Measurements from ENCODE around the gene CSGALNACT2. TPM values are rescaled to one million over a fixed set of nuclear protein-coding genes. Genes with fewer than 3 reads are reported as not detected.
A peak's percentile ranks its signal among the peaks of the same experiment; 100 is the strongest.

Gene CSGALNACT2
- total RNA-seq, 2 experiments from 2014 or later = 36.2 to 41.0 TPM

DNA sequence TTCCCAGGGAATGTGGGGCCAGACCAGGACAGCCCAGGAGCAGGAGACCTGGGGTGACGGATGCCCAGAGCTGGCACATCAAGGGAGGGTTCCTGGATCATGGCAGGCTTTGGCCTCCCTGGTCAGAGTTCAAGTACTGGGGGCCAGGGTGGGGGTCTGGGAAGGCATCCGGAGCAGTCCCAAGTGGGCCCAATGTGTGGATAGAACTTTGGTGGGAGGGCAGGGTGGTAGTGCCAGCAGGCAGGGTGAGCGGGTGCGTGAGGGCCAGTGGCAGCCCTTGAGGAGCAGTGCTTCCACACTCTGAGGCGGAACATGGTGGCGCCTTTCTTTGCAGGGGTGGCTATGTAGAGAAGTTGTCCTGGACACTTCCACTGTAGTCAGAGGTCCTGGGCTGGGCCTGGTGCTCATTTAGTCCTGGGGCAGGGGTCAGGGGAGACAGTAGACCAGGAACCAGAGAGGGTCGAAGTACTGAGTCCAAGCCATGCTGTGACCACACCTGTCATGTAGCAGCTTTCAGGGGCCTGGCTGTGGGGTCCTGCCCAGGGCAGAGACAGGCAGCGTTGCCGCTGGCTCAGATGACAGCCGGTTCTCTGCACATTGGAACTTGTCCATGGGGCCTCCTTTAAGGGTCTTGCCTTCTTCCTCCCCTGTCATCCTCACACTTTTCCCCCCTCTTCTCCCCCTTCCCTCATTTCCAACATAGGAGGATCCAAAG, 22.2 kb upstream of the CSGALNACT2 start:
- Mint-ChIP-seq H3K4me3 (no peak overlapping the region), H3K27me3 (no peaks in the 10 kb centered on the region), H3K4me1 (peaks cover 20% of the 10 kb centered on the region), H3K27ac (peak overlapping the region; percentile 38), H3K36me3 (ENCODE audit: low read depth) (no peaks in the 10 kb centered on the region), H3K9me3 (no peaks in the 10 kb centered on the region)
- POLR2A ChIA-PET = no interaction called here
- CTCF ChIA-PET = interaction anchor here (1.4 to 1.6 kb wide), 2 partner anchors 9 to 11 kb away, joined by 4 to 7 read pairs; no protein-coding TSS in a partner anchor
- no peak for DNase-seq

DNA sequence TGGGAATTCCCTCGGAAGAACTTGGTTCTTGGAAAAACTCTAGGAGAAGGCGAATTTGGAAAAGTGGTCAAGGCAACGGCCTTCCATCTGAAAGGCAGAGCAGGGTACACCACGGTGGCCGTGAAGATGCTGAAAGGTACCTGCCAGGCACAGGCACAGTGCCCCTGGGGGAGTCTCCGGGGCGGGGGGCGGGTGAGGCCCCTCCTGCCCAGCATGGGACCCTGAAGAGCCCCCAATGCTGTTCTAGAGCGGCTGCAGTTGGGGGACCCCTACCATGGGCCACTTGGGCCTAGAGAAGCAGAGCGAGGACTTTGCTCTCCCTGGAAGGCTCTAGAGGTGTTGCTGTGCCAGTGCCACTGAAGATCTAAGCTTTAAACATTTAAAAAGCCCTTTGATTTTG, 21.6 kb upstream of the CSGALNACT2 start:
- no peak for DNase-seq
- Mint-ChIP-seq H3K4me3 (no peak overlapping the region), H3K27ac (no peak overlapping the region), H3K36me3 (ENCODE audit: low read depth) (no peaks in the 10 kb centered on the region), H3K27me3 (no peaks in the 10 kb centered on the region), H3K4me1 (peaks cover 26% of the 10 kb centered on the region), H3K9me3 (no peaks in the 10 kb centered on the region)
- POLR2A ChIA-PET = no interaction called here
- CTCF ChIA-PET = no interaction called here

DNA sequence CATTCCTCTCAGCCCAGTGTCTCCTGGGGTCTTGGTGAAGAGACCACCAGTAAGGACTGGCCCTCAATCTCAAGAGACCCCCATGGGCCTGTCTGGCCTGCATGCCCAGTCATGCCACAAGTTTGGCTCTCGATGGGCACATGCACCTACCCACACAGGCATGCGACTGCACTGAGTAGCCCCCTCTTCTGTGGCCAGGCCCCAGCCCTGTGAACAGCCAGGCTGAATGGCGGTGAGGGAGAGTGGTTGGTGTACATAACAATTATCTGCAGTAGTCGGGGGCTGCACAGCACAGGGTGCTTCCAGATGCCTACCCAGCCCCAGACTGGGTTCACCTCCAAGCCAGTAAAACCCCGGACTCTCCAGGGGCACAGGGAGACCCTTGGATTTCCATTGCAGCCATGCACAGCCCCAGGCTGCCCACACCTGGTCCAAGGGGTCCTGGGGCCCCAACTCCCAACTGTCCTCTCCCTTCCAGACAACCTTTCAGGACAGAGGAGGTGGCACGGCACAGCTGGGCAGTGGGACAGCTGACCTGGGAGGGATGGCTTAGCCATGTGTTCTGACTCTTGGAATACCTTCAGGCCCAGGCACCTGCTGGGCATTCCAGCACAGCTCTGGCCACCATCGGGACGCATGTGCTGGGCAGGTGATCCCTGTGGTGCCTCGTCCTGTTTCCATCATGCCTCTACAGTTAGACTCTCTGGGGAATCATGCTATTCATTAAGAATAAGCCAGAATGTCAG, 21.0 kb upstream of the CSGALNACT2 start:
- Mint-ChIP-seq H3K36me3 (ENCODE audit: low read depth) (no peaks in the 10 kb centered on the region), H3K27ac (peak overlapping the region; percentile 3), H3K9me3 (no peaks in the 10 kb centered on the region), H3K27me3 (no peaks in the 10 kb centered on the region), H3K4me3 (no peak overlapping the region), H3K4me1 (peaks cover 32% of the 10 kb centered on the region)
- ChIA-PET CTCF (no interaction called here), POLR2A (no interaction called here)
- no peak for DNase-seq

DNA sequence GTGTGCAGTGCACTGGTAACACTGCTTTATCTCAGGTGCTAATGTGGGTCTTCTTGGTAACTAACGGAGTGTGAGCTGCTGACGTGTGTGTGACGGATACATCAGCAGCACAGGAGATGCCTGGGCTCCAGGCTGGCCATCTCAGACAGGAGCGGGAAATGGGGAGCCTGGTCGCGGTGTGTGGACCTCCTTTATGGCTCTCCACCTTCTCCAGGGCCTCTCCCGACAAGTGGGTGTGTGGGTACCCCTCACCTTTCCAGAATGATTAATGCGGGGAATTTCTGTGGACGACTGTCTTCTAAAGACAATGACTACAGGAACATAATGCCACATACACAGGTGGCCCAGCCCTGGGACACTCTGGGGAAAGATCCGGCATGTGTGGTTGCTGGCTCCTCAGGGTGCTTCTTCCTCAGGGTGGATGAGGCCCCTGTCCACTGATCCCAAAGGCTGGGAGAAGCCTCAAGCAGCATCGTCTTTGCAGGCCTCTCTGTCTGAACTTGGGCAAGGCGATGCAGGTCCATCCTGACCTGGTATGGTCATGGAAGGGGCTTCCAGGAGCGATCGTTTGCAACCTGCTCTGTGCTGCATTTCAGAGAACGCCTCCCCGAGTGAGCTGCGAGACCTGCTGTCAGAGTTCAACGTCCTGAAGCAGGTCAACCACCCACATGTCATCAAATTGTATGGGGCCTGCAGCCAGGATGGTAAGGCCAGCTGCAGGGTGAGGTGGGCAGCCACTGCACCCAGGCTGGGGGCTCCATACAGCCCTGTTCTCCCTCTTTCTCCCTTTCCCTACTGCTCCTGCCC, 20.3 kb upstream of the CSGALNACT2 start:
- no peaks in the 10 kb centered on the region for H3K27me3 Mint-ChIP-seq
- DNase-seq = no peak
- ChIA-PET POLR2A (no interaction called here), CTCF (no interaction called here)
- H3K36me3 Mint-ChIP-seq (ENCODE audit: low read depth) = no peaks in the 10 kb centered on the region
- H3K9me3 Mint-ChIP-seq = no peaks in the 10 kb centered on the region
- peak overlapping the region; percentile 3 for H3K27ac Mint-ChIP-seq
- peaks cover 40% of the 10 kb centered on the region for H3K4me1 Mint-ChIP-seq
- no peak overlapping the region for H3K4me3 Mint-ChIP-seq

DNA sequence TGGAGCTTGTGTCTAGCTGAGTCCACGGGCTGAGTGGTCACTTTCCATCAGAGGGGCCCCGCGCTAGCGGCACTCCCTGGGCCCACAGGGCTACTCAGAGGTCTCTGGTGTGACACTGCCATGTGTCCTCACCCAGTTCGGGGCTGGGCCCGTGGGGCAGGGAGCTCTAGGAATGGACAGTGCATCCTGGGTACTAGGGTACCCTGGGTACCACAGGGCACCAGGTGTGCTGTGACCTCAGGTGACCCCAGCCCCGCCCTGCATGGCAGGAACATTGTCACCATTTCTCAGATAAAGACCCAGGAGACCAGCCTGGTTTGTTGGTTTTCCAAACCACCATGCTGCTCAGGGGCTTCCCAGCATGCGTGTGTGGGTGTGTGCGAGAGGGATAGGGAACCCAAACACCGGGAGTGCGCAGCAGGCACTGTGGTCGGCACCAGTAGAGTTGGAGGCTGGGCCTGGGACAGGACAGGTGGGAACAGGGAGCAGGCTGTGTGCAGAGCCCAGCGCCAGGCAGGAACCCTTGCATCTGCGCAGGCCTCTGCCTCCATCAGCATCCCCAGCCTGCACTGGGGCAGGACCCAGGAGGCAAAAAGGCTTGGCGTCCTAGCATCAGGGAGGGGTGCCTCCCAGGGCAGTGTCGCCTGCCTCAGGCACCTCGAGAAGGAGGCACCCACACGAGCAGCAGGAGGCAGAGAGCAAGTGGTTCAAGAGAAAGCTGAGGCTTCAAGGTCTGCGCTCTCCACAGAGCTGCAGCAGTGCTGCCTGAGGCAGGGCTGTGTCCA, 19.4 kb upstream of the CSGALNACT2 start:
- POLR2A ChIA-PET = no interaction called here

DNA sequence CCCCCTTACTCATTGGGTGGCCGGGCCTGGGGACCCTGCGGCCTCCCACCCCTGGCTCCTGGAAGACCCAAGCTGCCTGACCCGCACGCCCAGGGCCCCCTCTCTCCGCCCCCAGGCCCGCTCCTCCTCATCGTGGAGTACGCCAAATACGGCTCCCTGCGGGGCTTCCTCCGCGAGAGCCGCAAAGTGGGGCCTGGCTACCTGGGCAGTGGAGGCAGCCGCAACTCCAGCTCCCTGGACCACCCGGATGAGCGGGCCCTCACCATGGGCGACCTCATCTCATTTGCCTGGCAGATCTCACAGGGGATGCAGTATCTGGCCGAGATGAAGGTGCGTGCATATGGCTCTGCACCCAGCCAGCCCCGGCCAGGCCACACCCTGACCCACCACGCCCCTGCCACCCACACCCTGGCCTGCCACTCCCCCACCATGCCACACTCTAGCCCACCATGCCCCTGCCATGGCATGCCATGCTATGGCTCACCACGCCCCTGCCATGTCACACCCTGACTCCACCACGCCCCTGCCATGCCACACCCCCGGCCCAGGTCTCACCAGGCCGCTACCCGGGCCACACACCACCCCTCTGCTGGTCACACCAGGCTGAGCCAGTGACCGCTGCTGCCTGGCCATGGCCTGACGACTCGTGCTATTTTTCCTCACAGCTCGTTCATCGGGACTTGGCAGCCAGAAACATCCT, 18.7 kb upstream of the CSGALNACT2 start:
- Mint-ChIP-seq H3K36me3 (ENCODE audit: low read depth) (no peaks in the 10 kb centered on the region), H3K27me3 (no peaks in the 10 kb centered on the region), H3K9me3 (no peaks in the 10 kb centered on the region), H3K4me3 (no peak overlapping the region), H3K27ac (peak overlapping the region; percentile 80), H3K4me1 (peaks cover 46% of the 10 kb centered on the region)
- POLR2A ChIA-PET = interaction anchor here (1.2 to 2.4 kb wide), 2 partner anchors 10 to 20 kb away, joined by 10 to 14 read pairs; partner anchors contain the start of gene CSGALNACT2
- CTCF ChIA-PET = interaction anchor here (1.1 to 2.2 kb wide), 2 partner anchors 10 to 14 kb away, joined by 3 to 7 read pairs; no protein-coding TSS in a partner anchor
- no peak for DNase-seq

More for the DNA sequence above, 19.4 kb upstream of the CSGALNACT2 start:
- H3K4me1 Mint-ChIP-seq = peaks cover 43% of the 10 kb centered on the region
- no peak for DNase-seq
- H3K9me3 Mint-ChIP-seq = no peaks in the 10 kb centered on the region
- peak overlapping the region; percentile 80 for H3K27ac Mint-ChIP-seq
- CTCF ChIA-PET = interaction anchor here (1.1 kb wide), 1 partner anchor 13 kb away, joined by 3 read pairs; no protein-coding TSS in a partner anchor
- no peak overlapping the region for H3K4me3 Mint-ChIP-seq
- no peaks in the 10 kb centered on the region for H3K36me3 Mint-ChIP-seq (ENCODE audit: low read depth)
- H3K27me3 Mint-ChIP-seq = no peaks in the 10 kb centered on the region

DNA sequence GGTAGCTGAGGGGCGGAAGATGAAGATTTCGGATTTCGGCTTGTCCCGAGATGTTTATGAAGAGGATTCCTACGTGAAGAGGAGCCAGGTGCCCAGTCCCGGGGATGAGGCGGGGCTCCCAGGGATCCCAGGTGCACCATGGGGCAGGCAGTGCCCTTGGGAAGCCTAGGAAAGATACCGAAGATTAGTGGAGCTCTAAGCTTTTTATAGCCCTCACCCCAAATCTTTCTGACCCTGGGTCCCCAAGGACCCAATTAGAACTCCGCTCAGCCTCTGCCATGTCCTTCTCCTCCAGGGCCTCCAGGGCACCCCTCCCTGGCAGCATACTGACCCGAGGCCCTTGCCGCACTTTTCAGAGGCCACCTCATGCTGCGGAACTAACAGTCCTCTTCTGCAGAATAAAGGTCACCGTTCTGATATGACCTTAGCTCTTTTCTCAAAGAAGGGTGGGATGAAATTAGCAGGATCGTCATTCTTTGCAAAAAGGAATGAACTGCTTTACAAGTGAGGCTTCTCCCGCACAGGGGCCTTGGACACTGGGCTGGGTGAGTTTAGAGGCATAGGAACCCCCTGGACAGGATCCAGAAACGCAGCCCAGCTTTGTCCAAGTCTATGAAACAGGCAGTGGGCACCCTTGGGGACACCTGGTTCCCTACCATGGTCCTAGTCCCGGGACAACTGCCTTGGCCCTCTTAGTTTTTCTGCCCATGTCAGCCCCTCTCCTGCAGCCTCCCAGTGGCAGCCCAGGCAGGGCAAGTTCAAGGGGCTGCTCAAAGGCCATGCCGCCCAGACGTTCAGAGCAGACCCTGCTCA, 17.9 kb upstream of the CSGALNACT2 start:
- Mint-ChIP-seq H3K27me3 (no peaks in the 10 kb centered on the region), H3K36me3 (ENCODE audit: low read depth) (no peaks in the 10 kb centered on the region), H3K4me3 (peak overlapping the region; percentile 46), H3K9me3 (no peaks in the 10 kb centered on the region), H3K27ac (peak overlapping the region; percentile 97), H3K4me1 (peaks cover 52% of the 10 kb centered on the region)
- POLR2A ChIA-PET = interaction anchor here (0.8 to 2.4 kb wide), 4 partner anchors 9 to 73 kb away, joined by 3 to 14 read pairs (median 6); partner anchors contain the start of gene CSGALNACT2
- CTCF ChIA-PET = interaction anchor here (0.6 to 2.2 kb wide), 10 partner anchors 9 to 481 kb away, joined by 3 to 9 read pairs (median 4); partner anchors contain the start of gene CSGALNACT2
- DNase-seq = no peak

DNA sequence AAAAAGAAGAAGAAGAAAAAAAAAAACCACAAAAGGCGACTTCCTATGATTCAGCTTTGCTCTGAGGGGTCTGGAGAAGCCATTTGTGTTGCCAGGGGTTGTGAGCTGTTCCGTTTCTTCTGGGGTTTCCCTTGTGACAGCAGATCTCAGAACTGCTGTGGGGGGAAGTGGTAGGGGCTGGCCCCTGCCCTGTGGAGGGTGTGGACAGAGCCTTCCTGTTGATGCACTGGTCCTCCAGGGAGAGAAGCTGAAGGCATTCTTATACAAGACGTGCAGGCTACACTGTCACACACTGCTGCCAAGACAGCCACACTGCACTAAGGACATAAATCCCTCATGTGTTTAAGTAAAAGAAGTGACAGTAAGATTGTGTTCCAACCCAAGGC, 17.3 kb upstream of the CSGALNACT2 start:
- Mint-ChIP-seq H3K27me3 (no peaks in the 10 kb centered on the region), H3K9me3 (no peaks in the 10 kb centered on the region), H3K4me1 (peaks cover 57% of the 10 kb centered on the region), H3K4me3 (peak overlapping the region; percentile 46), H3K27ac (peak overlapping the region; percentile 97), H3K36me3 (ENCODE audit: low read depth) (no peaks in the 10 kb centered on the region)
- ChIA-PET POLR2A (interaction anchor here (0.8 to 2.4 kb wide), 4 partner anchors 8 to 72 kb away, joined by 3 to 14 read pairs (median 6); partner anchors contain the start of gene CSGALNACT2), CTCF (interaction anchor here (0.6 to 2.2 kb wide), 10 partner anchors 8 to 482 kb away, joined by 3 to 9 read pairs (median 4); partner anchors contain the start of gene CSGALNACT2)
- peak; percentile 78 for DNase-seq

DNA sequence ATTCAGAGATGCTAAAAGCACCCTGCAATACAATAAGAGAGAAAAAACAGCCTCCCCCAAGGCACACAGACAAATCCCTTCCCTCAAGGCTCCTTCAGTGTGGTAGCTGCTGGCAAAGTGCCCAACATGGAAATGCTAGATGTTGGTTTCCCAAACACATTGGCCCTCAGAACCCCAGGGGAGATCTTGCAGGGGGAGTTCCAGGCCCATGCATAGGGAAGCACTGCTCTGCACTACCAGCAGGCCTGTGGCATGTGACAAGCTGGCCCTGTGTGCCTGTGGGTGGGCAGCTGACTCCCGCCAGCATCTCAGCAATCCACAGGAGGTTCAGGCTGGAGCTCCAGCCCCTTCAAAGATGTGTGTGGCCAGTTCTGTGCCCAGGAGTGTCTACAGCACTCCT, 16.8 kb upstream of the CSGALNACT2 start:
- Mint-ChIP-seq H3K4me1 (peaks cover 62% of the 10 kb centered on the region), H3K27ac (peak overlapping the region; percentile 97), H3K36me3 (ENCODE audit: low read depth) (no peaks in the 10 kb centered on the region), H3K9me3 (no peaks in the 10 kb centered on the region), H3K27me3 (no peaks in the 10 kb centered on the region), H3K4me3 (peak overlapping the region; percentile 31)
- CTCF ChIA-PET = interaction anchor here (0.6 to 2.2 kb wide), 10 partner anchors 8 to 482 kb away, joined by 3 to 9 read pairs (median 4); partner anchors contain the start of gene CSGALNACT2
- no peak for DNase-seq
- POLR2A ChIA-PET = interaction anchor here (0.9 to 2.4 kb wide), 2 partner anchors 18 to 72 kb away, joined by 3 to 14 read pairs; partner anchors contain the start of gene CSGALNACT2

DNA sequence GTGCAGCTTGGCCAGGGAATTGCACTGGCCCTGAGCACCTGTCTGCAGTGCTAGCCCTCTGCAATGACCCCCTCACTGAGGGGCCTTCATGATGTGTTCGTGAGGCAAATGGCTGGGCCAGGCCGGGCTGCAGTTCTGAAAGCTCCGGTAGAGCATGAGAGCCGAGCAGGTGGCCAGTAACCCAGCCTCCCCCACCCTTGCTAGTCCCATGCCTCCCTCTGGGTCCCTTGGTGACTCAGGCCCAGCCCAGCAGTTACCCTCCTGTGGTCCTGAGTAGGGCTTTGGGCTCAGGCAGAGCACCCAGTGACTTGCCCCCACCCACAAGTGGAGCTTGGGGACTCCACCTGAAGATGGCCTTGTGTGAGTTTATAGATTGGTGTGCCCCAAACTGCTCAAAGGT, 16.1 kb upstream of the CSGALNACT2 start:
- H3K27ac Mint-ChIP-seq = peak overlapping the region; percentile 97
- H3K9me3 Mint-ChIP-seq = no peaks in the 10 kb centered on the region
- CTCF ChIA-PET = interaction anchor here (0.6 to 2.2 kb wide), 3 partner anchors 13 to 35 kb away, joined by 3 to 9 read pairs (median 6); partner anchors contain the start of gene CSGALNACT2
- H3K4me1 Mint-ChIP-seq = peaks cover 68% of the 10 kb centered on the region
- H3K27me3 Mint-ChIP-seq = no peaks in the 10 kb centered on the region
- H3K4me3 Mint-ChIP-seq = no peak overlapping the region
- POLR2A ChIA-PET = interaction anchor here (2.4 kb wide), 1 partner anchor 17 kb away, joined by 14 read pairs; the partner anchor contains the start of gene CSGALNACT2
- no peaks in the 10 kb centered on the region for H3K36me3 Mint-ChIP-seq (ENCODE audit: low read depth)
- no peak for DNase-seq

Data from activated CD4-positive, alpha-beta T cell treated with anti-CD3 and anti-CD28 coated beads, Interleukin-2, amount 10 ng/mL, durations not matched to agents 7 days and 5 days (primary cell).